HG03457 (cell line): ENCODE measurements around the gene RAB6A.
"Not testable (repeated sequence)": the region's sequence is repeated elsewhere in the genome, so short reads cannot be mapped to it uniquely, and the experiment has no call there.

Experiments
- ATAC-seq: cut with Tn5 transposase; IDR thresholded peaks from one replicate; pipeline ENCODE4 v1.9.1; 2021; ENCODE audit warnings: moderate number of reproducible peaks; ENCODE audit not compliant: unreplicated experiment

RAB6A gene

GRCh38 chr11:73760679-73761402 is at the start of gene RAB6A:
Gene RAB6A, minus strand, starts transcription at chr11:73761074. Its CDS starts 439 bp downstream, at chr11:73760635.
- ATAC-seq = peak; percentile 95

GRCh38 chr11:73810637-73811036 is 49.8 kb upstream of the RAB6A start:
- no peak for ATAC-seq

- no peak for ATAC-seq
Observed at GRCh38 chr11:73808052-73808451, 47.2 kb upstream of the RAB6A start.

- ATAC-seq = no peak
Observed at GRCh38 chr11:73804712-73805111, 43.8 kb upstream of the RAB6A start.

- no peak for ATAC-seq
Observed at GRCh38 chr11:73801136-73801535, 40.3 kb upstream of the RAB6A start.

- no peak for ATAC-seq
Observed at GRCh38 chr11:73800276-73800806, 39.5 kb upstream of the RAB6A start.

- no peak for ATAC-seq
Observed at GRCh38 chr11:73797457-73797856, 36.6 kb upstream of the RAB6A start.

GRCh38 chr11:73795925-73796632 is 35.2 kb upstream of the RAB6A start:
- no peak for ATAC-seq

GRCh38 chr11:73792584-73792983 is 31.7 kb upstream of the RAB6A start:
- no peak for ATAC-seq

- ATAC-seq = no peak
Observed at GRCh38 chr11:73789279-73789670, 28.4 kb upstream of the RAB6A start.

- ATAC-seq = peak; percentile 80
Observed at GRCh38 chr11:73787643-73788558, 27.0 kb upstream of the RAB6A start, which contains the start of gene MRPL48. Gene MRPL48, plus strand, starts transcription at chr11:73787874. Its CDS starts 98 bp downstream, at chr11:73787972.

GRCh38 chr11:73787051-73787642 is 26.3 kb upstream of the RAB6A start:
- ATAC-seq = no peak

GRCh38 chr11:73785467-73785866 is 24.6 kb upstream of the RAB6A start:
- ATAC-seq = not testable (repeated sequence)

GRCh38 chr11:73784734-73785133 is 23.9 kb upstream of the RAB6A start:
- no peak for ATAC-seq

- ATAC-seq = no peak
Observed at GRCh38 chr11:73784080-73784634, 23.3 kb upstream of the RAB6A start.

- ATAC-seq = no peak
Observed at GRCh38 chr11:73783483-73784020, 22.7 kb upstream of the RAB6A start.

- ATAC-seq = no peak
Observed at GRCh38 chr11:73781303-73781702, 20.4 kb upstream of the RAB6A start.

GRCh38 chr11:73779084-73779902 is 18.4 kb upstream of the RAB6A start:
- ATAC-seq = peak; percentile 95

- ATAC-seq = not testable (repeated sequence)
Observed at GRCh38 chr11:73770811-73771210, 9.9 kb upstream of the RAB6A start.
